Neural crest cell (in vitro differentiated cells): ENCODE results near the gene GABRG3. TPM values are rescaled to one million over a fixed set of nuclear protein-coding genes. Genes with fewer than 3 reads are reported as not detected.

Experiments used
- DNase-seq: peaks from one replicate; pipeline ENCODE4 v3.0.0; 2021; ENCODE audit warnings: low read depth, mixed read lengths, low spot score
- H3K27ac Mint-ChIP-seq: one replicate; pipeline ENCODE4 v1.8.0; 2021; ENCODE audit warnings: mild to moderate bottlenecking, mixed read lengths; ENCODE audit not compliant: unreplicated experiment
- H3K27me3 Mint-ChIP-seq: 2 replicates; pipeline ENCODE4 v1.8.0; 2021; ENCODE audit warnings: low read depth, mild to moderate bottlenecking, mixed read lengths
- H3K36me3 Mint-ChIP-seq: 2 replicates; pipeline ENCODE4 v1.8.0; 2021; ENCODE audit warnings: low read depth, mild to moderate bottlenecking, mixed read lengths
- H3K4me1 Mint-ChIP-seq: 2 replicates; pipeline ENCODE4 v1.8.0; 2021; ENCODE audit warnings: mixed read lengths
- H3K4me3 Mint-ChIP-seq: one replicate; pipeline ENCODE4 v1.8.0; 2021; ENCODE audit warnings: mild to moderate bottlenecking, mixed read lengths
- H3K9me3 Mint-ChIP-seq: 2 replicates; pipeline ENCODE4 v1.8.0; 2021; ENCODE audit warnings: mixed read lengths
- CTCF ChIP-seq: fragments of 200-600 bp; sonication (generic); conservative IDR thresholded peaks from 2 replicates; pipeline ENCODE4 v1.5.0; 2021; ENCODE audit warnings: antibody characterized with exemption, mild to moderate bottlenecking
- total RNA-seq: library from RNA; stranded (reverse); gene quantifications from 2 replicates; pipeline ENCODE4 v1.2.1, GENCODE V29; 2021

GABRG3 gene
- total RNA-seq, 1 donor from 2014 or later, result 4.5 TPM

GRCh38 chr15:27170851-27171250 is 199.9 kb downstream of the GABRG3 start:
- Mint-ChIP-seq H3K27me3 (no peaks in the 10 kb centered on the region), H3K27ac (no peak overlapping the region), H3K9me3 (peaks cover 2% of the 10 kb centered on the region), H3K4me1 (peaks cover 5% of the 10 kb centered on the region), H3K4me3 (no peak overlapping the region), H3K36me3 (no peaks in the 10 kb centered on the region)
- DNase-seq, result no peak
- TF ChIP-seq CTCF, result no peak

DNA sequence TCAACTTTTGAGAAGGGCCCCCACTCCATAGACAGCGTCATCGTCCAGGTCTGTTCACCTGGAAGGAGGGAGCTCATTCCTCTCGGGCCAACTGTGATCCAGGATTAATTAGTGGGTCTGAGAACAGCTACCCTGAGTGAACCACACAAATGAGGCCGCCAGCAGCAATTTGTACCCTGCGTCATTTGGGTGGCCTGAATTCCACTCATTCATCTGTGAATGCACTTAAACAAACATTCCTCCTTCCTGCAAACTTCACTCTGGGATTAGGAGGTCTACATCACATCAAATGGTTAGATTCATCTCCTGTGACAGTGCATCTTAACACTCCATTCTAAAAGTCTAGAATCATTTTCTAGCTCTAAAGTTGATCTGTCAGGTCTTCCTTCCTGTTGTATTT is 201.8 kb downstream of the GABRG3 start:
- Mint-ChIP-seq H3K9me3 (peaks cover 9% of the 10 kb centered on the region), H3K27me3 (no peaks in the 10 kb centered on the region), H3K4me1 (no peaks in the 10 kb centered on the region), H3K4me3 (no peak overlapping the region), H3K27ac (no peak overlapping the region), H3K36me3 (peaks cover 10% of the 10 kb centered on the region)
- no peak for TF ChIP-seq CTCF
- no peak for DNase-seq

DNA sequence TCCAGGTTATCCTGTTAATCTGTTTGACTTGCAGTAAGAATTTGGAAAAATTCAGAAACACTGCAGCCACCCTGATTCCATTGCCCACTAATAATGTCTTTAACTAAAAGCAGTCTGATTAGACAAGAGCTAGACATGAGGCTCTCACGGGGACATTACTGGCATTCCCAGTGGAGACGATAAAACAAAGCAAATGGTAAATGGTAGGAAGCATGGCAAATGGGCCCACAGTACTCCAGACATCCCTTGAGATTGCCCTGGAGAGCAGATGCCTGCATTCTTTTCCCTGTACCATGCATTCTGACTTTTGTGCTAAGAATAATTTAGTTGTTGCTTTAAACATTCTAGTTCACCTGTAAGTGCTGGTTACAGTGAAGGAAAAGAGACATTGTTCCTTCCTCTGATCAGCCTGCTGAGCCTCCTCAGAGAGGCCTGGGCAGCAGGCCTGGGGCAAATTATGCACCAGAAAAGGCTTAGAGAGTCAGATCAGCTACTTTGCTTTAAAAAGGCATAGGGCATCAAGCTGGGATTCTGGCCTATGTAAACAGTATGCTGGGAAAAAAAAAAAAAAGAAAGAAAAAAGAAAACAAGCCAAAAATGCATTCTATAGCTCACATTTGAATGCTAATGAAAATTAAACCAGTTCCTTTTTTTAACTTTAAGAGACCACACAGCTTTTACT is 204.6 kb downstream of the GABRG3 start:
- no peak for TF ChIP-seq CTCF
- Mint-ChIP-seq H3K36me3 (peaks cover 10% of the 10 kb centered on the region), H3K4me3 (no peak overlapping the region), H3K9me3 (peaks cover 12% of the 10 kb centered on the region), H3K4me1 (no peaks in the 10 kb centered on the region), H3K27ac (no peak overlapping the region), H3K27me3 (no peaks in the 10 kb centered on the region)
- no peak for DNase-seq

DNA sequence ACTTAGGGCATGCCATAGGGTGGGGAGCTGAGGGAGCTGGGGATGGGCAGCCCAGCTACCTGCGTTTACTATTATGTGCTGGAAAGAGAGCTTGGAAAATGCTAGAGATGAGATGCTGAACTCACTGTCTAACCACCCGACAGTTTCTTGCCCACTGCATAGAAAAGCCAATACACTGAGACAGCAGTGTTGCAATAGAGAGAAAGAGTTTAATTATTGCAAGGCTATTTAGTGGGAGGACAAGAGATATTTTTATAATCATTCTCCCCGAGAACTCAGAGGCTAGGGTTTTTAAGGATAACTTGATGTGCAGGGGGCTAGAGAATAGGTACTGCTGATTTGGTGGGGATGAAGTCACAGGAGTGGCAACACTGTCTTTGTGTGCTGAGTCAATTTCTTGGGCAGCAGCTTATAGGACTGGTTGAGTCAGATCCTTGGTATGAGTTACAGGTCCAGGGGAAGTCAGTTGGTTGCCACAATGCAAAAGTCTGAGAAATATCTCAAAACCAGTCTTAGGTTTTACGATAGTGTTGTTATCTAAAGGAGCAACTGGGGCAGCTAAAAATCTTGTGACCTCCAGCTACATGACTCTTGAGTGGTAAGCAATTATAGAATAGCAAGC is 205.9 kb downstream of the GABRG3 start:
- DNase-seq, result no peak
- H3K36me3 Mint-ChIP-seq, result peaks cover 10% of the 10 kb centered on the region
- peaks cover 12% of the 10 kb centered on the region for H3K9me3 Mint-ChIP-seq
- no peaks in the 10 kb centered on the region for H3K4me1 Mint-ChIP-seq
- TF ChIP-seq CTCF, result no peak
- no peak overlapping the region for H3K4me3 Mint-ChIP-seq
- no peak overlapping the region for H3K27ac Mint-ChIP-seq
- no peaks in the 10 kb centered on the region for H3K27me3 Mint-ChIP-seq

GRCh38 chr15:27179789-27180188 is 208.8 kb downstream of the GABRG3 start:
- H3K4me3 Mint-ChIP-seq, result no peak overlapping the region
- H3K9me3 Mint-ChIP-seq, result peaks cover 10% of the 10 kb centered on the region
- H3K27ac Mint-ChIP-seq, result no peak overlapping the region
- no peaks in the 10 kb centered on the region for H3K27me3 Mint-ChIP-seq
- TF ChIP-seq CTCF, result no peak
- DNase-seq, result no peak
- peaks cover 10% of the 10 kb centered on the region for H3K36me3 Mint-ChIP-seq
- peaks cover 15% of the 10 kb centered on the region for H3K4me1 Mint-ChIP-seq
